WTC11 (cell line): ENCODE results near the gene HEXD. TPM values are rescaled to one million over a fixed set of nuclear protein-coding genes. Genes with fewer than 3 reads are reported as not detected.

ENCODE experiments used
- ATAC-seq: fragments of 200-7000 bp; cut with Tn5 transposase; 2 replicates; pipeline ENCODE4 v1.10.0; 2021; ENCODE audit warnings: mild to moderate bottlenecking, moderate library complexity
- Bru-seq: library from RNA; stranded (reverse); fragments of 400-500 nt; gene quantifications from one replicate; lab custom pipeline; 2021; lab: Mats Ljungman, UMichigan
- CTCF ChIA-PET: fragments of 300-600 bp; sonication (Branson Sonifier 250); formaldehyde crosslinking; loops from one replicate; lab custom pipeline; 2021; ENCODE audit warnings: antibody characterized with exemption; lab: Charles Lee
- POLR2A ChIA-PET: fragments of 350-600 bp; sonication (Branson Sonifier 250); formaldehyde crosslinking; loops from one replicate; lab custom pipeline; 2021; ENCODE audit warnings: antibody characterized with exemption; lab: Charles Lee
- DNase-seq: peaks from one replicate; pipeline ENCODE4 v3.0.0; 2021; ENCODE audit warnings: low spot score
- H3K27ac Mint-ChIP-seq: 2 replicates; pipeline ENCODE4 v1.8.0; 2021; ENCODE audit warnings: mixed read lengths
- H3K27me3 Mint-ChIP-seq: 2 replicates; pipeline ENCODE4 v1.8.0; 2021; ENCODE audit warnings: low read depth, mild to moderate bottlenecking, moderate library complexity, mixed read lengths
- H3K36me3 Mint-ChIP-seq: 2 replicates; pipeline ENCODE4 v1.8.0; 2021; ENCODE audit warnings: mixed read lengths
- H3K4me1 Mint-ChIP-seq: 2 replicates; pipeline ENCODE4 v1.8.0; 2022; ENCODE audit warnings: mixed read lengths
- H3K4me3 Mint-ChIP-seq: 2 replicates; pipeline ENCODE4 v1.8.0; 2021; ENCODE audit warnings: mild to moderate bottlenecking, moderate library complexity, mixed read lengths
- H3K9me3 Mint-ChIP-seq: 2 replicates; pipeline ENCODE4 v1.8.0; 2021; ENCODE audit warnings: mixed read lengths
- E2F5 ChIP-seq: sonication (generic); formaldehyde crosslinking; IDR thresholded peaks from 2 replicates; pipeline ENCODE4 v1.8.1; 2022; ENCODE audit warnings: mild to moderate bottlenecking, moderate library complexity, missing genetic modification reagents
- ELF4 ChIP-seq: sonication (generic); formaldehyde crosslinking; IDR thresholded peaks from 2 replicates; pipeline ENCODE4 v1.8.1; 2022; ENCODE audit warnings: low read depth, mild to moderate bottlenecking, moderate library complexity, missing genetic modification reagents
- ESRRA ChIP-seq: sonication (generic); formaldehyde crosslinking; IDR thresholded peaks from 2 replicates; pipeline ENCODE4 v1.8.1; 2022; ENCODE audit warnings: mild to moderate bottlenecking, missing genetic modification reagents, borderline replicate concordance
- FOXK1 ChIP-seq: sonication (generic); formaldehyde crosslinking; IDR thresholded peaks from 2 replicates; pipeline ENCODE4 v1.8.0; 2022; ENCODE audit warnings: mild to moderate bottlenecking, moderate library complexity, missing genetic modification reagents
- GABPB1 ChIP-seq: sonication (generic); formaldehyde crosslinking; IDR thresholded peaks from 2 replicates; pipeline ENCODE4 v1.8.1; 2023; ENCODE audit warnings: mild to moderate bottlenecking, missing genetic modification reagents
- KAT7 ChIP-seq: sonication (generic); formaldehyde crosslinking; IDR thresholded peaks from 2 replicates; pipeline ENCODE4 v1.8.1; 2023; ENCODE audit warnings: missing genetic modification reagents, mild to moderate bottlenecking, borderline replicate concordance
- MYBL2 ChIP-seq: sonication (generic); formaldehyde crosslinking; IDR thresholded peaks from 2 replicates; pipeline ENCODE4 v1.8.1; 2023; ENCODE audit warnings: mild to moderate bottlenecking, moderate library complexity, missing genetic modification reagents
- NFE2L1 ChIP-seq: sonication (generic); formaldehyde crosslinking; IDR thresholded peaks from 2 replicates; pipeline ENCODE4 v1.8.1; 2023; ENCODE audit warnings: missing genetic modification reagents
- NR3C1 ChIP-seq: sonication (generic); formaldehyde crosslinking; conservative IDR thresholded peaks from 2 replicates; pipeline ENCODE4 v1.8.1; 2023; ENCODE audit warnings: low read depth, mild to moderate bottlenecking, missing genetic modification reagents
- OVOL2 ChIP-seq: fragments of 250-450 bp; sonication (Bioruptor Pico); IDR thresholded peaks from 2 replicates; pipeline ENCODE4 v1.9.0; 2021; ENCODE audit warnings: mild to moderate bottlenecking, borderline replicate concordance
- PRDM15 ChIP-seq: sonication (generic); formaldehyde crosslinking; IDR thresholded peaks from 2 replicates; pipeline ENCODE4 v1.8.0; 2022; ENCODE audit warnings: missing genetic modification reagents
- PRRX2 ChIP-seq: fragments of 250-450 bp; sonication (Bioruptor Pico); IDR thresholded peaks from 2 replicates; pipeline ENCODE4 v1.8.0; 2021; ENCODE audit warnings: mild to moderate bottlenecking
- SMAD3 ChIP-seq: sonication (generic); formaldehyde crosslinking; IDR thresholded peaks from 2 replicates; pipeline ENCODE4 v1.8.0; 2022; ENCODE audit warnings: missing genetic modification reagents, mild to moderate bottlenecking, borderline replicate concordance
- SP1 ChIP-seq: sonication (generic); formaldehyde crosslinking; conservative IDR thresholded peaks from 2 replicates; pipeline ENCODE4 v1.8.1; 2022; ENCODE audit warnings: missing genetic modification reagents
- TP53 ChIP-seq: sonication (generic); formaldehyde crosslinking; IDR thresholded peaks from 2 replicates; pipeline ENCODE4 v1.8.1; 2023; ENCODE audit warnings: mild to moderate bottlenecking, missing genetic modification reagents
- USF2 ChIP-seq: sonication (generic); formaldehyde crosslinking; IDR thresholded peaks from 2 replicates; pipeline ENCODE4 v1.8.1; 2023; ENCODE audit warnings: mild to moderate bottlenecking, missing genetic modification reagents, moderate library complexity
- ZBTB43 ChIP-seq: sonication (generic); formaldehyde crosslinking; IDR thresholded peaks from 2 replicates; pipeline ENCODE4 v1.8.1; 2023; ENCODE audit warnings: mild to moderate bottlenecking, missing genetic modification reagents
- ZNF121 ChIP-seq: sonication (generic); formaldehyde crosslinking; IDR thresholded peaks from 2 replicates; pipeline ENCODE4 v1.8.0; 2023; ENCODE audit warnings: missing genetic modification reagents
- ZNF532 ChIP-seq: fragments of 250-450 bp; sonication (Bioruptor Pico); IDR thresholded peaks from 2 replicates; pipeline ENCODE4 v1.9.0; 2021; ENCODE audit warnings: mild to moderate bottlenecking, borderline replicate concordance
- ZNF671 ChIP-seq: fragments of 250-450 bp; sonication (Bioruptor Pico); IDR thresholded peaks from 2 replicates; pipeline ENCODE4 v1.8.0; 2021; ENCODE audit warnings: mild to moderate bottlenecking
- long read RNA-seq, 3 experiments: library from RNA in 1 of 3; library from capped mRNA in 1 of 3; library from polyadenylated mRNA in 1 of 3; unstranded in 2 of 3; stranded (forward) in 1 of 3; transcript quantifications; one replicate each; pipeline ENCODE4 v2.0.0, GENCODE V29; 2021
- total RNA-seq: library from RNA; stranded (reverse); gene quantifications from 3 replicates; pipeline ENCODE4 v1.2.3, GENCODE V29; 2021

Gene HEXD
- 36.0 to 40.0 TPM (median 37.1 TPM) in 3 replicates for total RNA-seq
- Bru-seq, nascent RNA, result percentile 61 among the genes with signal in this experiment
- long read RNA-seq, experiment 1, transcript HEXDC-201 (13 exons, 1,853 nt), result major isoform, 20 of 65 reads
- long read RNA-seq, experiment 1, partial matches to known transcripts, result 11 of 65 reads
- long read RNA-seq, experiment 1, other reads (novel, unspliced or antisense), result 31 of 65 reads
- long read RNA-seq, experiment 2, partial matches to known transcripts, result 4 of 26 reads
- long read RNA-seq, experiment 2, other reads (novel, unspliced or antisense), result 19 of 26 reads
- long read RNA-seq, experiment 3, partial matches to known transcripts, result 0 of 4 reads
- long read RNA-seq, experiment 3, other reads (novel, unspliced or antisense), result 3 of 4 reads

GRCh38 chr17:82418001-82418986 is at the start of gene HEXD, which contains the start of gene OGFOD3:
HEXD (plus strand) TSS chr17:82418347; CDS start chr17:82419800, 1,453 bp downstream.
OGFOD3 (minus strand) TSS chr17:82418586; CDS start chr17:82418485, 101 bp downstream.
- DNase-seq, result peak; percentile 78
- Mint-ChIP-seq H3K9me3 (peaks cover 13% of the 10 kb centered on the region), H3K27me3 (no peaks in the 10 kb centered on the region), H3K27ac (peak within 1 kb of the TSS; percentile 60; the same call in 1 of the 2 replicates), H3K4me3 (peak within 1 kb of the TSS; percentile 78), H3K36me3 (peaks cover 31% of the 10 kb centered on the region), H3K4me1 (peaks cover 13% of the 10 kb centered on the region)
- ChIA-PET POLR2A (interaction anchor here (0.6 kb wide), 1 partner anchor 33 kb away, joined by 3 read pairs; no protein-coding TSS in a partner anchor), CTCF (interaction anchor here (0.8 to 1.0 kb wide), 2 partner anchors 8 to 10 kb away, joined by 3 read pairs; no protein-coding TSS in a partner anchor)
- ATAC-seq, result peak; percentile 76
- TF ChIP-seq E2F5 (CRISPR knock-in tag), result peak; percentile 86
- no peak for TF ChIP-seq ZNF121 (CRISPR knock-in tag)
- TF ChIP-seq ZNF532 (CRISPR knock-in tag), result no peak
- TF ChIP-seq TP53 (CRISPR knock-in tag), result peak; percentile 90; the same call in 1 of the 2 replicates
- TF ChIP-seq OVOL2 (CRISPR knock-in tag), result no peak
- TF ChIP-seq NFE2L1 (CRISPR knock-in tag), result peak; percentile 71; the same call in 1 of the 2 replicates
- TF ChIP-seq NR3C1, result peak; percentile 95; the same call in 1 of the 2 replicates
- peak; percentile 53; the same call in 1 of the 2 replicates for TF ChIP-seq ESRRA (CRISPR knock-in tag)
- TF ChIP-seq PRDM15 (CRISPR knock-in tag), result 0 out of 2 replicates have a peak, but pooled peaks have one; percentile 13
- TF ChIP-seq ZBTB43, result peak; percentile 87; the same call in 1 of the 2 replicates
- TF ChIP-seq SP1 (CRISPR knock-in tag), result peak; percentile 100
- peak; percentile 63; the same call in 1 of the 2 replicates for TF ChIP-seq MYBL2 (CRISPR knock-in tag)
- no peak; the same call in 1 of the 2 replicates for TF ChIP-seq GABPB1 (CRISPR knock-in tag)
- no peak for TF ChIP-seq ZNF671 (CRISPR knock-in tag)
- peak; percentile 56; the same call in 1 of the 2 replicates for TF ChIP-seq KAT7
- TF ChIP-seq USF2, result peak; percentile 57
- TF ChIP-seq FOXK1, result peak; percentile 93
- no peak for TF ChIP-seq PRRX2 (CRISPR knock-in tag)
- 0 out of 2 replicates have a peak, but pooled peaks have one; percentile 68 for TF ChIP-seq ELF4 (CRISPR knock-in tag)
- 0 out of 2 replicates have a peak, but pooled peaks have one; percentile 20 for TF ChIP-seq SMAD3 (CRISPR knock-in tag)
